Neural progenitor cell (in vitro differentiated cells): ENCODE results near the gene PPP2R2D. TPM values are rescaled to one million over a fixed set of nuclear protein-coding genes. Genes with fewer than 3 reads are reported as not detected.

Source experiments
- DNase-seq: peaks from one replicate; pipeline ENCODE4 v3.0.0-alpha.2; 2016; ENCODE audit warnings: low spot score
- H2AFZ ChIP-seq: fragments of 200-600 bp; sonication (generic); replicated peaks from 2 replicates; pipeline ENCODE4 v1.6.1; 2016; ENCODE audit warnings: antibody characterized with exemption
- H3F3A ChIP-seq: fragments of 200-600 bp; sonication (generic); 2 replicates; pipeline ENCODE4 v1.6.1; 2016; ENCODE audit warnings: antibody characterized with exemption, low read depth
- H3K27ac ChIP-seq: fragments of 200-600 bp; sonication (generic); 2 replicates; pipeline ENCODE4 v1.5.1; 2016; ENCODE audit warnings: mild to moderate bottlenecking
- H3K27me3 ChIP-seq: fragments of 200-600 bp; sonication (generic); 2 replicates; pipeline ENCODE4 v1.6.1; 2016; ENCODE audit warnings: mild to moderate bottlenecking, moderate library complexity
- H3K36me3 ChIP-seq: fragments of 200-600 bp; sonication (generic); 2 replicates; pipeline ENCODE4 v1.5.1; 2016
- H3K4me1 ChIP-seq: fragments of 200-600 bp; sonication (generic); 2 replicates; pipeline ENCODE4 v1.6.1; 2016; ENCODE audit warnings: mixed run types
- H3K4me2 ChIP-seq: fragments of 200-600 bp; sonication (generic); 2 replicates; pipeline ENCODE4 v1.6.1; 2016
- H3K4me3 ChIP-seq: fragments of 200-600 bp; sonication (generic); 2 replicates; pipeline ENCODE4 v1.5.1; 2016
- H3K79me2 ChIP-seq: fragments of 200-600 bp; sonication (generic); 2 replicates; pipeline ENCODE4 v1.6.1; 2016; ENCODE audit warnings: low read depth
- H3K9ac ChIP-seq: fragments of 200-600 bp; sonication (generic); 2 replicates; pipeline ENCODE4 v1.6.1; 2016
- H3K9me3 ChIP-seq: fragments of 200-600 bp; sonication (generic); 2 replicates; pipeline ENCODE4 v1.5.1; 2016; ENCODE audit warnings: low read depth
- H4K20me1 ChIP-seq: fragments of 200-600 bp; sonication (generic); 2 replicates; pipeline ENCODE4 v1.6.1; 2016; ENCODE audit warnings: low read depth
- H3K27ac Mint-ChIP-seq: 3 replicates; pipeline ENCODE4 v1.8.0; 2021; ENCODE audit warnings: mixed read lengths
- H3K27me3 Mint-ChIP-seq: 2 replicates; pipeline ENCODE4 v1.8.0; 2022; ENCODE audit warnings: low read depth, mild to moderate bottlenecking, inconsistent platforms, moderate library complexity, mixed read lengths; ENCODE audit not compliant: insufficient read depth
- H3K36me3 Mint-ChIP-seq: 3 replicates; pipeline ENCODE4 v1.8.0; 2021; ENCODE audit warnings: mixed read lengths
- H3K4me1 Mint-ChIP-seq: 3 replicates; pipeline ENCODE4 v1.8.0; 2021; ENCODE audit warnings: mixed read lengths
- H3K4me3 Mint-ChIP-seq: 3 replicates; pipeline ENCODE4 v1.8.0; 2021; ENCODE audit warnings: mild to moderate bottlenecking, moderate library complexity, mixed read lengths
- H3K9me3 Mint-ChIP-seq: 3 replicates; pipeline ENCODE4 v1.8.0; 2020; ENCODE audit warnings: mixed read lengths
- CTCF ChIP-seq: fragments of 200-600 bp; sonication (generic); IDR thresholded peaks from 2 replicates; pipeline ENCODE4 v1.5.1; 2017; ENCODE audit warnings: antibody characterized with exemption, mild to moderate bottlenecking
- EZH2 ChIP-seq: fragments of 200-600 bp; sonication (generic); IDR thresholded peaks from 2 replicates; pipeline ENCODE4 v1.6.1; 2017; ENCODE audit warnings: antibody characterized with exemption, mild to moderate bottlenecking, moderate library complexity
- EZH2phosphoT487 ChIP-seq: fragments of 200-600 bp; sonication (generic); IDR thresholded peaks from 2 replicates; pipeline ENCODE4 v1.6.1; 2017; ENCODE audit warnings: antibody characterized with exemption
- total RNA-seq: library from RNA; depleted of rRNA; stranded (reverse); fragments of >200 nt; gene quantifications from 2 replicates; pipeline ENCODE4 v1.2.3, GENCODE V29; 2015; ENCODE audit warnings: low replicate concordance

The PPP2R2D gene
- total RNA-seq, 1 donor from 2014 or later = 28.1 TPM

GRCh38 chr10:131929122-131929845, 28.5 kb downstream of the PPP2R2D start:
- no peak overlapping the region for H3K4me3 Mint-ChIP-seq
- no peaks in the 10 kb centered on the region for H3F3A ChIP-seq
- H3K27ac ChIP-seq = no peak overlapping the region
- H3K4me1 Mint-ChIP-seq = peaks cover 33% of the 10 kb centered on the region
- H2AFZ ChIP-seq = no peak overlapping the region
- peaks cover 17% of the 10 kb centered on the region for H3K9me3 Mint-ChIP-seq
- peaks cover 4% of the 10 kb centered on the region for H3K27me3 Mint-ChIP-seq
- no peaks in the 10 kb centered on the region for H3K9me3 ChIP-seq
- H3K36me3 Mint-ChIP-seq = peaks cover 38% of the 10 kb centered on the region
- H3K79me2 ChIP-seq = peaks cover 98% of the 10 kb centered on the region
- H3K4me2 ChIP-seq = no peak overlapping the region
- no peak overlapping the region for H3K4me3 ChIP-seq
- no peaks in the 10 kb centered on the region for H3K36me3 ChIP-seq
- H4K20me1 ChIP-seq = peaks cover 54% of the 10 kb centered on the region
- H3K4me1 ChIP-seq = peaks cover 11% of the 10 kb centered on the region
- no peak overlapping the region for H3K9ac ChIP-seq
- no peaks in the 10 kb centered on the region for H3K27me3 ChIP-seq
- H3K27ac Mint-ChIP-seq = peak overlapping the region; percentile 74
- DNase-seq = peak; percentile 74
- TF ChIP-seq EZH2 (no peak), EZH2phosphoT487 (no peak), CTCF (no peak)

GRCh38 chr10:131930150-131930549, 29.3 kb downstream of the PPP2R2D start:
- Mint-ChIP-seq H3K27me3 (peaks cover 4% of the 10 kb centered on the region), H3K4me1 (peaks cover 36% of the 10 kb centered on the region), H3K36me3 (peaks cover 41% of the 10 kb centered on the region), H3K4me3 (no peak overlapping the region), H3K27ac (peak overlapping the region; percentile 47), H3K9me3 (peaks cover 15% of the 10 kb centered on the region)
- Histone ChIP-seq H3K27me3 (no peaks in the 10 kb centered on the region), H3K9me3 (no peaks in the 10 kb centered on the region), H2AFZ (no peak overlapping the region), H3K9ac (no peak overlapping the region), H3K4me1 (peaks cover 11% of the 10 kb centered on the region), H3K79me2 (peaks cover 93% of the 10 kb centered on the region), H3F3A (no peaks in the 10 kb centered on the region), H3K4me3 (no peak overlapping the region), H3K4me2 (no peak overlapping the region), H3K27ac (no peak overlapping the region), H3K36me3 (no peaks in the 10 kb centered on the region), H4K20me1 (peaks cover 54% of the 10 kb centered on the region)
- no peak for DNase-seq
- no peak for TF ChIP-seq EZH2

- H3K4me1 ChIP-seq = peaks cover 11% of the 10 kb centered on the region
- TF ChIP-seq CTCF (no peak), EZH2 (no peak), EZH2phosphoT487 (no peak)
- no peak overlapping the region for H3K9ac ChIP-seq
- H3K36me3 Mint-ChIP-seq = peaks cover 41% of the 10 kb centered on the region
- H3K27ac Mint-ChIP-seq = no peak overlapping the region
- no peaks in the 10 kb centered on the region for H3K9me3 ChIP-seq
- H3K36me3 ChIP-seq = no peaks in the 10 kb centered on the region
- H3K27me3 ChIP-seq = no peaks in the 10 kb centered on the region
- H2AFZ ChIP-seq = no peak overlapping the region
- no peaks in the 10 kb centered on the region for H3F3A ChIP-seq
- peaks cover 54% of the 10 kb centered on the region for H4K20me1 ChIP-seq
- H3K4me1 Mint-ChIP-seq = peaks cover 36% of the 10 kb centered on the region
- H3K79me2 ChIP-seq = peaks cover 87% of the 10 kb centered on the region
- H3K27me3 Mint-ChIP-seq = peaks cover 4% of the 10 kb centered on the region
- no peak overlapping the region for H3K4me2 ChIP-seq
- H3K4me3 ChIP-seq = no peak overlapping the region
- H3K9me3 Mint-ChIP-seq = peaks cover 10% of the 10 kb centered on the region
- no peak for DNase-seq
- no peak overlapping the region for H3K4me3 Mint-ChIP-seq
- no peak overlapping the region for H3K27ac ChIP-seq
Observed at GRCh38 chr10:131930586-131931330, 29.9 kb downstream of the PPP2R2D start.

- Histone ChIP-seq H3K4me3 (no peak overlapping the region), H3K27ac (no peak overlapping the region), H3K36me3 (no peaks in the 10 kb centered on the region), H4K20me1 (peaks cover 43% of the 10 kb centered on the region), H2AFZ (no peak overlapping the region), H3K79me2 (peaks cover 82% of the 10 kb centered on the region), H3K4me1 (peaks cover 11% of the 10 kb centered on the region), H3F3A (no peaks in the 10 kb centered on the region), H3K27me3 (no peaks in the 10 kb centered on the region), H3K9ac (no peak overlapping the region), H3K4me2 (no peak overlapping the region), H3K9me3 (no peaks in the 10 kb centered on the region)
- H3K9me3 Mint-ChIP-seq = peaks cover 10% of the 10 kb centered on the region
- H3K36me3 Mint-ChIP-seq = peaks cover 34% of the 10 kb centered on the region
- H3K27ac Mint-ChIP-seq = no peak overlapping the region
- TF ChIP-seq EZH2 (no peak), CTCF (no peak), EZH2phosphoT487 (no peak)
- H3K4me1 Mint-ChIP-seq = peaks cover 31% of the 10 kb centered on the region
- H3K27me3 Mint-ChIP-seq = peaks cover 4% of the 10 kb centered on the region
- no peak overlapping the region for H3K4me3 Mint-ChIP-seq
- no peak for DNase-seq
Observed at GRCh38 chr10:131931981-131932380, 31.2 kb downstream of the PPP2R2D start.
